SHP77 treated with DMSO at 0.1 percent for 48 hours (cell line): ENCODE measurements around the gene CDC27.
"Not testable (repeated sequence)": the region's sequence is repeated elsewhere in the genome, so short reads cannot be mapped to it uniquely, and the experiment has no call there.

Experiments
- DNase-seq: peaks from one replicate; lab custom pipeline; 2025; lab: John Stamatoyannopoulos, UW

The CDC27 gene

GRCh38 chr17:47219621-47220475 is 30.8 kb upstream of the CDC27 start:
- DNase-seq = no peak

GRCh38 chr17:47218896-47219430 is 29.9 kb upstream of the CDC27 start:
- DNase-seq = no peak

- not testable (repeated sequence) for DNase-seq
Observed at GRCh38 chr17:47217279-47217678, 28.2 kb upstream of the CDC27 start.

- not testable (repeated sequence) for DNase-seq
Observed at GRCh38 chr17:47216821-47217220, 27.7 kb upstream of the CDC27 start.

GRCh38 chr17:47214931-47215330 is 25.8 kb upstream of the CDC27 start:
- no peak for DNase-seq

- DNase-seq = no peak
Observed at GRCh38 chr17:47213540-47213939, 24.4 kb upstream of the CDC27 start.

- no peak for DNase-seq
Observed at GRCh38 chr17:47212458-47212857, 23.4 kb upstream of the CDC27 start.

- DNase-seq = no peak
Observed at GRCh38 chr17:47210779-47211178, 21.7 kb upstream of the CDC27 start.

GRCh38 chr17:47210105-47210504 is 21.0 kb upstream of the CDC27 start:
- DNase-seq = no peak

GRCh38 chr17:47209499-47209898 is 20.4 kb upstream of the CDC27 start:
- DNase-seq = no peak

- DNase-seq = no peak
Observed at GRCh38 chr17:47208744-47209488, 19.8 kb upstream of the CDC27 start, which contains the start of gene MYL4. MYL4 (plus strand) TSS chr17:47209348; CDS start chr17:47209423, 75 bp downstream.

- DNase-seq = no peak
Observed at GRCh38 chr17:47207143-47208067, 18.3 kb upstream of the CDC27 start.

- DNase-seq = no peak
Observed at GRCh38 chr17:47205419-47205963, 16.4 kb upstream of the CDC27 start.

- DNase-seq = no peak
Observed at GRCh38 chr17:47204722-47205418, 15.8 kb upstream of the CDC27 start.

- DNase-seq = no peak
Observed at GRCh38 chr17:47203984-47204721, 15.1 kb upstream of the CDC27 start.

- no peak for DNase-seq
Observed at GRCh38 chr17:47201166-47201565, 12.1 kb upstream of the CDC27 start.

GRCh38 chr17:47200325-47200664 is 11.2 kb upstream of the CDC27 start:
- DNase-seq = no peak

- no peak for DNase-seq
Observed at GRCh38 chr17:47199627-47200324, 10.7 kb upstream of the CDC27 start.

GRCh38 chr17:47197821-47198220 is 8.7 kb upstream of the CDC27 start:
- DNase-seq = no peak
